ENCODE measurements around the gene SPRY4. TPM values are rescaled to one million over a fixed set of nuclear protein-coding genes. Genes with fewer than 3 reads are reported as not detected.

The SPRY4 gene
- total RNA-seq, 1 experiment from 2014 or later, result 35.6 TPM

GRCh38 chr5:142322747-142323479 is 1.9 kb downstream of the SPRY4 start:
- intact Hi-C loops (cut with micrococcal nuclease; ENCODE audit: unreplicated experiment) (loop anchor here (5.0 kb wide), 1 partner anchor 156 kb away; no protein-coding TSS in a partner anchor), in situ Hi-C loops (cut with HindIII; ENCODE audit: low pct_unique_long_range_greater_than_20kb, low sequenced_read_pairs) (no loop called here)
- no peak for DNase-seq (ENCODE audit: low read depth, low spot score)
- ChIA-PET POLR2A (interaction anchor here (0.6 to 0.7 kb wide), 5 partner anchors 20 to 763 kb away, joined by 3 to 10 read pairs (median 5); no protein-coding TSS in a partner anchor), CTCF (interaction anchor here (0.6 to 0.9 kb wide), 5 partner anchors 32 to 226 kb away, joined by 3 to 6 read pairs (median 5); no protein-coding TSS in a partner anchor)
- Histone ChIP-seq H3K27me3 (ENCODE audit: control insufficient read depth, insufficient read depth, low read length) (no peaks in the 10 kb centered on the region), H3K9me3 (ENCODE audit: control insufficient read depth, insufficient read depth, low read depth, low read length) (no peaks in the 10 kb centered on the region), H3K4me3 (ENCODE audit: low read depth in 2 of 2, low read length in 2 of 2) (peak overlapping the region; percentile 83 to 96), H3K36me3 (ENCODE audit: control insufficient read depth, insufficient read depth, low read length) (peaks cover 12% of the 10 kb centered on the region), H3K4me1 (ENCODE audit: control insufficient read depth, insufficient read depth, low read length) (peaks cover 60% of the 10 kb centered on the region), H3K27ac (ENCODE audit: low read length) (peak overlapping the region; percentile 95)
- no TSS peak for BruUV-seq (replicated peaks)
- TF ChIP-seq, protein P1, sequence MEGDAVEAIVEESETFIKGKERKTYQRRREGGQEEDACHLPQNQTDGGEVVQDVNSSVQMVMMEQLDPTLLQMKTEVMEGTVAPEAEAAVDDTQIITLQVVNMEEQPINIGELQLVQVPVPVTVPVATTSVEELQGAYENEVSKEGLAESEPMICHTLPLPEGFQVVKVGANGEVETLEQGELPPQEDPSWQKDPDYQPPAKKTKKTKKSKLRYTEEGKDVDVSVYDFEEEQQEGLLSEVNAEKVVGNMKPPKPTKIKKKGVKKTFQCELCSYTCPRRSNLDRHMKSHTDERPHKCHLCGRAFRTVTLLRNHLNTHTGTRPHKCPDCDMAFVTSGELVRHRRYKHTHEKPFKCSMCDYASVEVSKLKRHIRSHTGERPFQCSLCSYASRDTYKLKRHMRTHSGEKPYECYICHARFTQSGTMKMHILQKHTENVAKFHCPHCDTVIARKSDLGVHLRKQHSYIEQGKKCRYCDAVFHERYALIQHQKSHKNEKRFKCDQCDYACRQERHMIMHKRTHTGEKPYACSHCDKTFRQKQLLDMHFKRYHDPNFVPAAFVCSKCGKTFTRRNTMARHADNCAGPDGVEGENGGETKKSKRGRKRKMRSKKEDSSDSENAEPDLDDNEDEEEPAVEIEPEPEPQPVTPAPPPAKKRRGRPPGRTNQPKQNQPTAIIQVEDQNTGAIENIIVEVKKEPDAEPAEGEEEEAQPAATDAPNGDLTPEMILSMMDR (IDR thresholded peaks at IDR 0.05), result no peak
- TF ChIP-seq SIN3A (IDR thresholded peaks at IDR 0.05; ENCODE audit: borderline replicate concordance, insufficient read depth, low read depth, low read length) (no peak), REST (IDR thresholded peaks at IDR 0.05; ENCODE audit: insufficient read depth in 1 of 2, low read depth in 2 of 2, low read length in 1 of 2) (no peak), POLR2AphosphoS5 (IDR thresholded peaks at IDR 0.05; ENCODE audit: low read depth, low read length) (no peak)
- no peak for ATAC-seq

GRCh38 chr5:142322403-142322746 is 2.4 kb downstream of the SPRY4 start:
- peaks cover 14% of the 10 kb centered on the region for H3K36me3 ChIP-seq (ENCODE audit: control insufficient read depth, insufficient read depth, low read length)
- intact Hi-C loops (cut with micrococcal nuclease; ENCODE audit: unreplicated experiment), result loop anchor here (5.0 kb wide), 1 partner anchor 155 kb away; no protein-coding TSS in a partner anchor
- H3K27ac ChIP-seq (ENCODE audit: low read length), result peak overlapping the region; percentile 95
- POLR2A ChIA-PET, result interaction anchor here (0.6 kb wide), 3 partner anchors 21 to 63 kb away, joined by 3 to 5 read pairs (median 5); no protein-coding TSS in a partner anchor
- CTCF ChIA-PET, result interaction anchor here (0.6 to 0.9 kb wide), 4 partner anchors 33 to 227 kb away, joined by 3 to 6 read pairs (median 5); no protein-coding TSS in a partner anchor
- no peak for TF ChIP-seq POLR2AphosphoS5 (IDR thresholded peaks at IDR 0.05; ENCODE audit: low read depth, low read length)
- TF ChIP-seq REST (IDR thresholded peaks at IDR 0.05; ENCODE audit: insufficient read depth in 1 of 2, low read depth in 2 of 2, low read length in 1 of 2), result no peak
- no peak for TF ChIP-seq TCF7L2 (IDR thresholded peaks at IDR 0.05; ENCODE audit: low read depth, low read length)
- TF ChIP-seq, protein P1 (IDR thresholded peaks at IDR 0.05), result no peak
- no peak for TF ChIP-seq SIN3A (IDR thresholded peaks at IDR 0.05; ENCODE audit: borderline replicate concordance, insufficient read depth, low read depth, low read length)
- H3K4me3 ChIP-seq (ENCODE audit: low read depth in 2 of 2, low read length in 2 of 2), result peak overlapping the region; percentile 83 to 96
- no peaks in the 10 kb centered on the region for H3K27me3 ChIP-seq (ENCODE audit: control insufficient read depth, insufficient read depth, low read length)
- DNase-seq (ENCODE audit: low read depth, low spot score) (no peak), ATAC-seq (no peak)
- BruUV-seq (replicated peaks), result no TSS peak
- in situ Hi-C loops (cut with HindIII; ENCODE audit: low pct_unique_long_range_greater_than_20kb, low sequenced_read_pairs), result no loop called here
- no peaks in the 10 kb centered on the region for H3K9me3 ChIP-seq (ENCODE audit: control insufficient read depth, insufficient read depth, low read depth, low read length)
- H3K4me1 ChIP-seq (ENCODE audit: control insufficient read depth, insufficient read depth, low read length), result peaks cover 60% of the 10 kb centered on the region

Data from Panc1 (cell line).